Spinal cord (tissue), 10 donors: Measurements from ENCODE around the gene ADAMTS19. TPM values are rescaled to one million over a fixed set of nuclear protein-coding genes. Genes with fewer than 3 reads are reported as not detected.

ENCODE experiments used
- DNase-seq, 6 donors: peaks; one replicate each; pipeline versions ENCODE4 v3.0.0 to v3.0.0-alpha.2; 2013 to 2015; ENCODE audit warnings: low spot score in 6 of 6, low read depth in 4 of 6
- H3K27ac ChIP-seq: one replicate; pipeline ENCODE4 v1.5.1; 2013; ENCODE audit warnings: low read depth, low read length, control low read depth
- H3K27me3 ChIP-seq: one replicate; pipeline ENCODE4 v1.6.1; 2013; ENCODE audit warnings: low read length; ENCODE audit not compliant: control insufficient read depth, insufficient read depth
- H3K36me3 ChIP-seq: one replicate; pipeline ENCODE4 v1.6.1; 2013; ENCODE audit warnings: low read length; ENCODE audit not compliant: control insufficient read depth, insufficient read depth
- H3K4me1 ChIP-seq: one replicate; pipeline ENCODE4 v1.6.1; 2013; ENCODE audit warnings: low read length; ENCODE audit not compliant: control insufficient read depth, insufficient read depth
- H3K4me3 ChIP-seq: one replicate; pipeline ENCODE4 v1.5.1; 2013; ENCODE audit warnings: low read depth, low read length, control low read depth
- H3K9me3 ChIP-seq: one replicate; pipeline ENCODE4 v1.6.1; 2013; ENCODE audit warnings: low read length; ENCODE audit not compliant: control insufficient read depth, insufficient read depth
- WGBS: methylation state at CpG from one replicate; pipeline ENCODE4 v1.1.5; 2013; ENCODE audit warnings: missing lambda C conversion rate; ENCODE audit not compliant: insufficient coverage; 5-methylcytosine and 5-hydroxymethylcytosine counted together
- polyA plus RNA-seq, 2 donors: library from polyadenylated mRNA; unstranded; fragments of 120-200 nt; gene quantifications; one replicate each; pipeline ENCODE4 v1.2.1, GENCODE V29; 2013; ENCODE audit not compliant: insufficient read length in 2 of 2
- total RNA-seq, 2 donors: library from RNA; depleted of rRNA in 1 of 2; stranded (reverse); fragments of 120-200 nt in 1 of 2; fragments of >200 nt in 1 of 2; gene quantifications; one replicate each; pipeline versions ENCODE4 v1.2.3 to v1.2.4, GENCODE V29; 2013 to 2014
- donor health status: healthy.

ADAMTS19 gene
- total and polyA plus RNA-seq, 4 donors = 0.87 to 7.5 (median 2.2) TPM

DNA sequence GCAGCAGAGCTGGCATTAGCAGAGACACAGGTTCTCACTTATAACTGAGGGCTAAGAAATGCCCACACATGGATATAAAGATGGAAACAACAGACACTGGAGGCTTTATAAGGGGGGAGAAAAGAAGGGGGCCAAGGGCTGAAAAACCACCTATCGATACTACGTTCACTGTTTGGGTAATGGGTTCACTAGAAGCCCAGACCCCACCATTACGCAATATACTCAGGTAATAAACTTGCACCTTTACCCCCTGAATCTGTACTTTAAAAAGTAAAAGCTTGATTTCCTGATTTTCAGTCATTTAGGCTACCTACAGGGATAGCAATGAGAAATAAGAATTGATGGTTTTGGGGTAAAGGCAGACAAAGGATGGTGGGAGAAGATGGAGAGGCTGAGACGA, 285.9 kb downstream of the ADAMTS19 start:
- no peaks in the 10 kb centered on the region for H3K27me3 ChIP-seq
- no CpG with 5 or more reads among the region's 4 CpGs for WGBS

DNA sequence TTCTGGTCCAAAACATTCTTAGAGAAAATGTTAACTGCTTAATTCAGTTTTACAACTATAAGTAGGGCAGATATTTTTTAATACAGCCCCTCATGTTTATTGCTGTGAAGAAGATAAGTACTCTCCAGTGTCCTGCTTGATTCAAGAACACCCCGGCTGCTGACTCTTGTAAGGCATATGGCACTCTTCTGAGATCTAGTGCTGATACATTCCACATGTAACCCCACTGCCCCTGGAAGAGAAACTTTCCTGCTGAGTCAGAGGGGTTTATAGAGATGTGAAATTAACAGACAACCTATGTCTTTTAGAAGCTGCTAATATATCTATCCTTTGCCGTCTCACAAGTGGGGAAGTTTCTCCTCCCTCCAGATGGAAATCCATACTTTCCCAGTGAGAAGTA, 286.8 kb downstream of the ADAMTS19 start:
- no CpG with 5 or more reads among the region's 2 CpGs for WGBS
- Histone ChIP-seq H3K4me1 (no peaks in the 10 kb centered on the region), H3K4me3 (no peak overlapping the region), H3K36me3 (no peaks in the 10 kb centered on the region), H3K27ac (no peak overlapping the region), H3K27me3 (no peaks in the 10 kb centered on the region), H3K9me3 (no peaks in the 10 kb centered on the region)
- no peak for DNase-seq

More for the DNA sequence above, 285.9 kb downstream of the ADAMTS19 start:
- Histone ChIP-seq H3K9me3 (no peaks in the 10 kb centered on the region), H3K27ac (no peak overlapping the region), H3K4me1 (no peaks in the 10 kb centered on the region), H3K4me3 (no peak overlapping the region), H3K36me3 (no peaks in the 10 kb centered on the region)
- DNase-seq = no peak

DNA sequence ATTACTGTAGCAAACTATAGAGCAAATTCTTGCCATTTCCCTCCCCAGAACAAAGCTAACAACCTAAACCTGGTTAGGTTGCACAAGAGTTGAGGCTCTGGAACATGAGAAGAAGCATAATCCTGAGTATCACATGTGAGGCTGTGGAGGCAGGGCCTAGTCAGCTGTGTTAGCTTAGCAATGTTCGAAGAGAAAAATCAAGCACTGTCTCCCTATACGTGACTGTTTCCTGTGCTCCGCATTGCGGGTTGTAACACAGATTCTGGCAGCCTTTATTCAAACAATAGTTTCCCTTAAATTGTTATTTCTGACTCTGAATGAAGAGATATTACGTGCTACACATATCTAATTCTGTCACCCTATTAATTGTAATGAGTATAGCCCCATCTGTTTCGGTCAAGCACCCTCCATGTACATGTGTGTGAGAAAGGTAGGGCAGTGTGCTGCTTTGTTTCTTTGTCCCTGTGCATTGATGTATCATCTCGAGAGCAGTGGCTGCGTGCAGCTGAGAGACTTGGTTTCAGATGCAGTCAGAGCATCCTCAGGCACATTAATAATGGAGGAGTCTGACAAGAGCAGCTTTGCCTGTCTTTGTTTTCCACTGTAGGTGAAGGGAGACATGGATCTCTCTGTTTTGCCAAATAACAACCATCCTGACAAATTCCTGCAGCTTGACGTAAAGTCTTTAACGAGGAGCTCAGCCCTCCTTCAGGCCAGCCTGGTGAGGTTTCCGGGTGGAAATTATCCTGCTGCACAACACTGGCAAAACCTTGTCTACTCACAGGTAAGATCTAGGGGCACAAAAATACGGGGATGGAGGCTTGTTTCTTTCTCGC, 287.7 kb downstream of the ADAMTS19 start, which contains the start of gene MINAR2:
TSS of gene MINAR2 (plus strand) at position 523 of the 836 bp plus-strand sequence. CDS start at position 620, 97 bp downstream.
- H3K27ac ChIP-seq = no peak within 1 kb of the TSS
- H3K4me3 ChIP-seq = no peak within 1 kb of the TSS
- no peaks in the 10 kb centered on the region for H3K27me3 ChIP-seq
- no peaks in the 10 kb centered on the region for H3K4me1 ChIP-seq
- H3K9me3 ChIP-seq = no peaks in the 10 kb centered on the region
- DNase-seq = peak in 2 of 6 donors; percentile 8 to 74
- H3K36me3 ChIP-seq = no peaks in the 10 kb centered on the region
- 86% methylated on average over 5 of the region's 13 CpGs for WGBS

DNA sequence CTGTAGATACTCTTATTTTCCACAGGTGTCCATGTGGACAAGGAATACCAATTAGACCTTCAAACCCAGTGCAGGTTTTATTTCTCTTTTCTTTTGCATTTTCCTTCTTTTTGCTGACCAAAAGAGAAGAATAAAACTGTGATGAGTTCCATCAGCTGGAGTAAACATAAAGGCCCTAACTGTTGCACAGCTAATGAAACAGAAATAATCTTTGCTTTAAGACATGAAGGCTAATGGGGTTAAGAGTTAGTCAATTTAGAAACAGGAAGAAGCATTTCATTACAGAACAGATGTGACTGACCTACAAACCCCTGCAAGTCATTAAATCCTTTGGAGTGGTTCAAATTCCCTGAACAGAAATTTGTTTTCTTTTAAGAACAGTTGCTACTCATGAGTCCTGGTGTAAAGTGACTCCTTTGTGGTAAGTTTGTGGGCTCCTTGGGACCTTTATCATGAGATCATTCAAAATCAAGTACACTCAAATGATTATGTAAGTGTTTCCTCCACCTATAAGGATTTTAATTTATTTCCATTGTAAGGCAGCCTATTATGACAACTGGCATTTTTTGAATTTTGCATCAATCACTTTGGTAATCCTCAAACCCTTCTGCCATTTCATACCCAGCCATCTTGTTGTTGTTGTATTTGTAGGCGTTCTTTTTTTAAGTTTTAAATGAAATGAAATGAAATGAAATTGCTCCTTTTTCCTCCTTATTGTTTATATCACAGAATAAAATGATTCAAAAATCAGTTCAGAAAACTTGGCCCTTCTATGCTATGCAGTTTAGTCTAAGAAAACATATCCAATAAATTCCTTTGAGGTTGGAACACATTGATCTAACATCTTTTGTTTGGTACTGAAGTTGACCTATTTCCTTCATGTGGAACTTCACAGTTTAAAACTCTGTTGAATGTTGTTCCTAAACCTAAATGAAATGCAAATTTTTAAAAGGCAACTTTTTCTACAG, 289.1 kb downstream of the ADAMTS19 start:
- H3K36me3 ChIP-seq = no peaks in the 10 kb centered on the region
- no peaks in the 10 kb centered on the region for H3K4me1 ChIP-seq
- H3K9me3 ChIP-seq = no peaks in the 10 kb centered on the region
- no CpG with 5 or more reads among the region's 1 CpG for WGBS
- DNase-seq = peak in 1 of 6 donors; percentile 61
- H3K27me3 ChIP-seq = no peaks in the 10 kb centered on the region
- H3K4me3 ChIP-seq = no peak overlapping the region
- H3K27ac ChIP-seq = no peak overlapping the region

DNA sequence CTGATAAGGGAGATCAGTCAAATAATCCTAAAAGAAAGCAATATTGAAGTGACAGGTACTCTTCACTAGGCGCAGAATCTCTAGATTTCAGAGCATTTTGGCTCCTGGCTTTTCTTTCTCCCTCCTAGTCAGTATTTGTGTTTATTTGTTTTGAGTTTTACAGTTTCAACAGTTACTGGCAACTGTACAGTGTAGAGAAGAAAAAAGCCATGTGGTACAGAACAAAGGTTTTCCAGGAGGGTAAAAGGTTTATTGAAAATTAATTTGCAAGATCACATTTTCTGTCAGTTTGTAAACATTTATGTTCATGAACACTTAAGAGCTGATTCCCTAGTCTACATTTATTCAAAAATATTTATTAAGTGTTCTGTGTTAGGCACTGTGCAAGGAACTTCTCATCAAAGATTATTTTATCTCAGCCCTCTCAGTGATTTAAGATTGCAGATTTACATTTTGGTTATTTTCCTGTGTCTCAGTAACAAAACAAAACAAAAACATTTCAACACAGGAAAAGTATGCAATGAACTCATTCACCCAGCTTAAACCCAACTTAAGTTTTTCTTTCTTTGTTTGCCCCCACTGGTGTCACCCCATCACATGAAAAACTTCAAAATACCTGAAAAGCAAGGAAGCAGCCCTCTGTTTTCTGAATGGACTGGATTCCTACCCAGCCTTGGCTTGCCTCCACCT, 300.7 kb downstream of the ADAMTS19 start:
- H3K27ac ChIP-seq = no peak overlapping the region
- DNase-seq = no peak
- WGBS = no CpG with 5 or more reads among the region's 1 CpG

DNA sequence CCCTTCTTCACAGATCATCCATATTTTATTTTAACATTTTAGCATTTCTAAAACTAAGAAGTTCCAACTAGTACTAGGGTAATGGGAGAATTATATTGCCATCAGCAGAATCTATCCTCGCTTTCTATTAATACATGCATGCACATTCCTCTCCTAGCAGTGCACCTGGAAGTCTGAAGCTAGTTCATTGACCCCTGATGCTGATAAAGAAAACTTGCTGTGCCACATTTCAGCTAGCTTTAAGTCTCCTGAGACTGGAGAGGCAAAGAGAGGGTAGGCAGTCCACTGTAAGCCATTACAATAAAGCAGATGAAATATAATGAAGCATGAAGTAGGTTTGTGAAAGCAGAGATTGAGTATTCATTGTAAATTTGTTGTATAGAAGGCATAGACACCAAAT, 303.6 kb downstream of the ADAMTS19 start:
- no peaks in the 10 kb centered on the region for H3K27me3 ChIP-seq
- no peak for DNase-seq
- no peak overlapping the region for H3K4me3 ChIP-seq
- H3K9me3 ChIP-seq = no peaks in the 10 kb centered on the region
- H3K36me3 ChIP-seq = no peaks in the 10 kb centered on the region
- H3K27ac ChIP-seq = no peak overlapping the region
- H3K4me1 ChIP-seq = no peaks in the 10 kb centered on the region
- no CpG with 5 or more reads among the region's 1 CpG for WGBS

More for the DNA sequence above, 300.7 kb downstream of the ADAMTS19 start:
- H3K4me1 ChIP-seq = no peaks in the 10 kb centered on the region
- no peak overlapping the region for H3K4me3 ChIP-seq
- no peaks in the 10 kb centered on the region for H3K9me3 ChIP-seq
- no peaks in the 10 kb centered on the region for H3K27me3 ChIP-seq
- H3K36me3 ChIP-seq = no peaks in the 10 kb centered on the region

DNA sequence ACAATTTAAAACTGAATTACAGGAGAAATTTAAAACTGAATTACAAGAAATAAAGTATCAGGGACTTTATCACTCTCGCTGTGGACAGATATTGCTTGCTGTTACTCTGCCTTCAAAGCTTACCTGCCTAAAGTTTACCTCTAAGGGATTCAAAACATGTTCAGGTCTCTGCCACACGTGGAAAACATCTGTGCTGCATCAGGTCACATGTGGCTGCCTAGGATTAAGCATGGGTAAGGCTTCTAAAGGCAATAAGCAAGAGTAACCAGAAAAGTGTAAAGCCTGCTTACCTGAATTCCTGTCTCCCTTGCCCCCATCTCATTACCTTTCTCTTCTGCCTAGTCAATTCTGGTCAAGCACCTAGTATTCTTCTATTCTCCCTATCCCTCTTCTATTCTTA, 306.7 kb downstream of the ADAMTS19 start:
- DNase-seq = no peak
- Histone ChIP-seq H3K9me3 (no peaks in the 10 kb centered on the region), H3K27me3 (no peaks in the 10 kb centered on the region), H3K4me1 (no peaks in the 10 kb centered on the region), H3K36me3 (no peaks in the 10 kb centered on the region), H3K27ac (no peak overlapping the region), H3K4me3 (no peak overlapping the region)
- WGBS = 80% methylated on average over 1 of the region's 2 CpGs

DNA sequence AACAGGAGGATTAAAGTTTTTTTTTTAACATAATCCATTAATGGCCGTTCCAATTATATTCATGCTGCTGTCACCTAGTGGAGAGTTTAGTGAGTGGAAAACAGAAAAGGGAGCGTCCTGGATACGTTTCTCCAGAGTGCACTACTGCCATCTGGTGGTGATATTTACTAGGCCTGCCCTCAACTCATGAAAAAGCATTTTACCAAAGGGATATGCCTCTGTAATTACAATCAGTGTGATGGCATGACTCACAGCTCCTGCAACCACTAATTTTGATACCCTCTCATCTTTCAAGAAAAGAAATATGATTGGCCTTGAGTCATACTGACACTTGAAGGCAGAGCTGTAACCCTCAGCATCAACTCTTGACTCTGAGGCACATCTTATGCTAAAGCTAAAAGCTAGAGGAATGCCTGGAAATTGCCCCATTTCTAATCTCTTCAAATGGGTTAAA, 307.9 kb downstream of the ADAMTS19 start:
- Histone ChIP-seq H3K27ac (no peak overlapping the region), H3K36me3 (no peaks in the 10 kb centered on the region), H3K4me1 (no peaks in the 10 kb centered on the region), H3K27me3 (no peaks in the 10 kb centered on the region), H3K9me3 (no peaks in the 10 kb centered on the region), H3K4me3 (no peak overlapping the region)
- DNase-seq = peak; percentile 68 to 97 (median 87)
- WGBS = 0% methylated on average over 1 of the region's 3 CpGs

DNA sequence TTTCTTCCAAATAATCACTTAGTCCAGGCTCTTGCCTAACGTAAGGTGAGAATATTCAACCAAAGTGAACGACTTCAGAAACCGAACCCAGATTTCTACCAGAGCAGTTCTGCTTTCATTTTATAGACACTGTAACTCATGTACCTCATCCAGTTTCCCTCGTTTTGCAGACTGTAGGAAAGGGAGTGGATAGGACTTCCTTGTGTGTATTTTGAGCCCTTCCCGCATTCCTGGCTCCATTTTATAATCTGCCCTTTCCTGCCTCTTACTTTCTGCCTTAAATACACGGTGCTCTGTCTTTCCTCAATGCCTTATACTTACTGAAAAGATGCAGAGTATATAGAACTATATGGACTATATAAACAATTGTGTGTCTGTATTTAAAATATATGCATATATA, 308.6 kb downstream of the ADAMTS19 start:
- H3K4me3 ChIP-seq = no peak overlapping the region
- H3K27me3 ChIP-seq = no peaks in the 10 kb centered on the region
- no peaks in the 10 kb centered on the region for H3K36me3 ChIP-seq
- H3K27ac ChIP-seq = no peak overlapping the region
- no peaks in the 10 kb centered on the region for H3K4me1 ChIP-seq
- no peaks in the 10 kb centered on the region for H3K9me3 ChIP-seq
- WGBS = no CpG with 5 or more reads among the region's 6 CpGs
- DNase-seq = no peak
